WERI-Rb-1 (cell line): ENCODE results near the gene SCARB2.
A peak's percentile ranks its signal among the peaks of the same experiment; 100 is the strongest.

Source experiments
- DNase-seq: peaks from one replicate; pipeline ENCODE4 v3.0.0-alpha.2; 2020
- H3K27ac ChIP-seq: fragments of 250-450 bp; sonication (Bioruptor Pico); 2 replicates; pipeline ENCODE4 v1.5.1; 2020; ENCODE audit warnings: mild to moderate bottlenecking, moderate library complexity
- H3K27me3 ChIP-seq: fragments of 250-450 bp; sonication (Bioruptor Pico); 2 replicates; pipeline ENCODE4 v1.5.1; 2021; ENCODE audit warnings: mild to moderate bottlenecking, low read depth, moderate library complexity; ENCODE audit not compliant: insufficient read depth, severe bottlenecking
- H3K36me3 ChIP-seq: fragments of 250-450 bp; sonication (Bioruptor Pico); 2 replicates; pipeline ENCODE4 v1.5.1; 2020; ENCODE audit warnings: mild to moderate bottlenecking, moderate library complexity
- H3K4me3 ChIP-seq: 2 replicates; pipeline ENCODE4 v1.5.1; 2011; ENCODE audit warnings: low read depth, mild to moderate bottlenecking, control low read depth, low read length
- H3K9me3 ChIP-seq: fragments of 250-450 bp; sonication (Bioruptor Pico); 2 replicates; pipeline ENCODE4 v1.5.1; 2021; ENCODE audit warnings: mild to moderate bottlenecking, moderate library complexity; ENCODE audit not compliant: severe bottlenecking
- CTCF ChIP-seq: IDR thresholded peaks from 2 replicates; pipeline ENCODE4 v1.5.1; 2011; ENCODE audit warnings: low read depth, mild to moderate bottlenecking, control low read depth, inconsistent platforms, low read length

SCARB2 gene

DNA sequence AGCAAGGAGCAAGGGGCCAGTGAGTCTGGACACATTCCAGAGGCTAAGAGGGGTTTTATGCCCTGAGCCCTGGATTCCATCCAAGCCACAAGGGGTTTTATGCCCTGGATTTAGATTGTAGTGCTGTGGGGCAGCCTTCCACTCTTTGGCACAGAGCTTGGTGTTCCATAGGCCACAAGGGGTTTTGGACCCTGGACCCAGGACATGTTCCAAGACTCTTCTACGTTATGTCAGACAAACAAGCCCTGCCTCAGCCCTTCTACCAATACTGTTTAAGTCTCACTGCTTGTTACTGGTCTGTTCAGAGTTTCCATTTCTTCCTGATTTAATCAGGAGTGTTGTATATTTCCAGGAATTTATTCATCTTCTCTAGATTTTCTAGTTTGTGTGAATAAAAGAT, 12.8 kb upstream of the SCARB2 start:
- Histone ChIP-seq H3K9me3 (peaks cover 6% of the 10 kb centered on the region), H3K27me3 (no peaks in the 10 kb centered on the region), H3K36me3 (no peaks in the 10 kb centered on the region), H3K4me3 (no peak overlapping the region), H3K27ac (no peak overlapping the region)
- no peak for DNase-seq
- TF ChIP-seq CTCF = no peak

DNA sequence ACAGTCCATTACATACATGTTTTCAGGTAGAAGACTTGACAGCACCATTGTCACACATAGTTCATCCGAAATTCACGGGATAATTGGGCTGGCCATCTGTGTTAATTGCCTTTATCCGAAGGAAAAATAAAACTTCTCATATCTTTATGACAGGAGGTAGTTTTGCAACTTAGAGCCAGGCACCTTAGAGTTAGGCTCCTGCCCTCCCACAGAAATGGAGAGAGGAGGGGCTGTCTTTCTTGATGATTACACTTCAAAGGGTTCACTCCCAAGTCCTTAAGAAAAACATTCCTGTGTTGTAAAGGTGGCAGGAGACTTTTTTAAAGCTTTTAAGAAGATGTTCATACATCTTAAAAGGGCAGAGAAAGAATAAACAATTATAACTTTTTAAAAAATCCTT, 10.5 kb upstream of the SCARB2 start:
- Histone ChIP-seq H3K9me3 (peaks cover 3% of the 10 kb centered on the region), H3K36me3 (no peaks in the 10 kb centered on the region), H3K27me3 (no peaks in the 10 kb centered on the region), H3K4me3 (no peak overlapping the region), H3K27ac (no peak overlapping the region)
- TF ChIP-seq CTCF = no peak
- no peak for DNase-seq

DNA sequence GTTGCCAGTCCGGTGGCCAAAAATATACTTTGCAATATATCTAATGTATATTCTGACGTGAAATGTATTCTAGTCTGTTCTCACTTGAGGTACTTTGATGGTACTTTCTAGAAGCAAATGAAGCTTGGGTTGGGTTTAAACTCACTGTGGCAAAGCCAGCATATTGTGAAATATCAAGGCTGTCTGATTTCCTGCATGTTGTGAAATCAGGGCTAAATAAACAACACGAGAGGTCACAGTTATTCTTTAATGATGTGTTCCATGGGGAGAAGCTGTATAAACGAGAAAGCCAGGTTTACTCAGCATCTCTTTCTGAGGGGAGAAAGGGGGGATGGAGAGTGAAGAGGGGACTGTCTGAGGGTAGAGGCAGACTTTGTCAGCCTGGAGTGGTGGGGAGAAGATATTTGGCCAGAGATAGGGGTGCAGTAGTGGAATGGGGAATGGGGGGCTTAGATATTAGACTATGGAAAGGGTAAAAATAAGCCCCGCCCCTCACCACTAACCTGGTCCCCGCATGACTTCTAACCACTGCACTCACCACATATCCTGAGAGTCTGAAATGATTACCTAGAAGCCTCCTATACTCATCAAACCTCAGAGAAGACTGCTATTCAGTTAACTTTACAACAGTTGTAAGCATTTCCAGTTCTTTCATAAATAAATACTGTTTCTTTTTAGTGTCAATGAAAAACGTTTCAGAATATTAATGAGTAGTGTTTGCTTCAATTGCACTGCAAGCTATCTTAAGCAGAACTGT, 5.9 kb upstream of the SCARB2 start:
- DNase-seq = no peak
- no peak overlapping the region for H3K4me3 ChIP-seq

GRCh38 chr4:76216975-76217814, 3.6 kb upstream of the SCARB2 start:
- DNase-seq = no peak
- Histone ChIP-seq H3K27ac (peak overlapping the region; percentile 13; the same call in 1 of the 2 replicates), H3K27me3 (no peaks in the 10 kb centered on the region), H3K9me3 (no peaks in the 10 kb centered on the region), H3K36me3 (peaks cover 12% of the 10 kb centered on the region), H3K4me3 (no peak overlapping the region)
- no peak for TF ChIP-seq CTCF

More for the DNA sequence above, 5.9 kb upstream of the SCARB2 start:
- Histone ChIP-seq H3K36me3 (no peaks in the 10 kb centered on the region), H3K27me3 (no peaks in the 10 kb centered on the region), H3K9me3 (no peaks in the 10 kb centered on the region), H3K27ac (no peak overlapping the region)
- no peak for TF ChIP-seq CTCF

DNA sequence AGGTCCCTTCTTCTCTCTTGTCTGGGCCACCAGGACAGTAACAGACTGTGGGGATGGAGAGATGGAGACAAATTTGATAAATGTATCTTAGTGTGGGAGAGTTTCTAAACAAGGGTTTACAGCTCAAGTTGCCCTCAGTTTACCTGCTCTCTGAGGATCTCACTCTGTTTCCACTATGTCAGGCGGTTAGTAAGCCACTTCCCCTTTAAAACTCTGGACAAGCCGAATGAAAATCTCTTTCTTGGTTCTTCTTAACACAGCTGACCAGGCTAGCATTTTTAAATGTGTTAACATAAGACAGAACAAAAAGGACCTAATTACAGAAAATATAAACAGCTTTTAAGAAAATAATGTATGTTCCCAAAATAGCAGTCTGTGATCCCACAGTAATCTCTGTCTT, 2.9 kb upstream of the SCARB2 start:
- H3K27ac ChIP-seq = peak overlapping the region; percentile 13; the same call in 1 of the 2 replicates
- no peak for DNase-seq
- TF ChIP-seq CTCF = no peak
- no peaks in the 10 kb centered on the region for H3K9me3 ChIP-seq
- peaks cover 19% of the 10 kb centered on the region for H3K36me3 ChIP-seq
- no peaks in the 10 kb centered on the region for H3K27me3 ChIP-seq
- no peak overlapping the region for H3K4me3 ChIP-seq
